IMR-90 (cell line): Measurements from ENCODE around the gene FLCN. TPM values are rescaled to one million over a fixed set of nuclear protein-coding genes. Genes with fewer than 3 reads are reported as not detected.
A peak's percentile ranks its signal among the peaks of the same experiment; 100 is the strongest.

Experiments
- ATAC-seq: fragments of 200-7000 bp; cut with Tn5 transposase; 2 replicates; pipeline ENCODE4 v1.9.1; 2020; ENCODE audit warnings: low read depth, mild to moderate bottlenecking, moderate library complexity
- BruUV-seq: library from RNA; stranded (reverse); fragments of 400-500 nt; replicated peaks from 2 replicates; lab custom pipeline; 2021; lab: Mats Ljungman, UMichigan
- CTCF ChIA-PET: fragments of 300-600 bp; formaldehyde crosslinking; extraction: SDS; loops from one replicate; lab custom pipeline; 2021; ENCODE audit warnings: antibody characterized with exemption; lab: Yijun Ruan, JAX
- POLR2A ChIA-PET: fragments of 300-600 bp; sonication (Branson Sonifier 250); formaldehyde crosslinking; loops from one replicate; lab custom pipeline; 2022; ENCODE audit warnings: antibody characterized with exemption; ENCODE audit not compliant: unreplicated experiment; lab: Charles Lee
- DNase-seq: peaks from one replicate; pipeline ENCODE4 v3.0.0; 2013
- H2AFZ ChIP-seq: replicated peaks from 2 replicates; pipeline ENCODE3; 2013; ENCODE audit warnings: low read length, mild to moderate bottlenecking; ENCODE audit not compliant: poor library complexity
- H2AK5ac ChIP-seq: 2 replicates; pipeline ENCODE4 v1.6.1; 2013; ENCODE audit warnings: low read depth, low read length, inconsistent platforms
- H2AK9ac ChIP-seq: replicated peaks from 2 replicates; pipeline ENCODE3; 2013; ENCODE audit warnings: mild to moderate bottlenecking, low read depth, low read length, moderate library complexity; ENCODE audit not compliant: poor library complexity
- H2BK120ac ChIP-seq: 2 replicates; pipeline ENCODE4 v1.6.1; 2013; ENCODE audit warnings: low read depth, low read length, inconsistent platforms
- H2BK15ac ChIP-seq: 3 replicates; pipeline ENCODE4 v1.6.1; 2013; ENCODE audit warnings: low read depth, low read length, inconsistent platforms
- H2BK20ac ChIP-seq: 2 replicates; pipeline ENCODE4 v1.6.1; 2013; ENCODE audit warnings: low read depth, mild to moderate bottlenecking, inconsistent platforms, low read length, moderate library complexity
- H2BK5ac ChIP-seq: 2 replicates; pipeline ENCODE4 v1.6.1; 2013; ENCODE audit warnings: mild to moderate bottlenecking, low read depth, low read length, inconsistent platforms; ENCODE audit not compliant: poor library complexity, severe bottlenecking
- H3K14ac ChIP-seq: replicated peaks from 2 replicates; pipeline ENCODE4 v1.6.1; 2013; ENCODE audit warnings: low read depth, low read length, inconsistent platforms
- H3K18ac ChIP-seq: 2 replicates; pipeline ENCODE4 v1.6.1; 2013; ENCODE audit warnings: low read depth, low read length, control low read depth
- H3K23ac ChIP-seq: 2 replicates; pipeline ENCODE4 v1.6.1; 2013; ENCODE audit warnings: low read depth, low read length, inconsistent platforms
- H3K27ac ChIP-seq: 2 replicates; pipeline ENCODE4 v1.5.1; 2013; ENCODE audit warnings: mild to moderate bottlenecking, control low read depth, low read length; ENCODE audit not compliant: insufficient read depth
- H3K27me3 ChIP-seq: 2 replicates; pipeline ENCODE4 v1.6.1; 2013; ENCODE audit warnings: low read length; ENCODE audit not compliant: control insufficient read depth, insufficient read depth
- H3K36me3 ChIP-seq: 2 replicates; pipeline ENCODE4 v1.6.1; 2013; ENCODE audit warnings: low read length, mixed read lengths; ENCODE audit not compliant: control insufficient read depth, insufficient read depth
- H3K4ac ChIP-seq: 2 replicates; pipeline ENCODE4 v1.6.1; 2013; ENCODE audit warnings: low read depth, low read length, inconsistent platforms
- H3K4me1 ChIP-seq: 2 replicates; pipeline ENCODE4 v1.6.1; 2013; ENCODE audit warnings: low read length, mixed read lengths; ENCODE audit not compliant: control insufficient read depth, insufficient read depth
- H3K4me2 ChIP-seq: 2 replicates; pipeline ENCODE4 v1.6.1; 2013; ENCODE audit warnings: low read depth, mild to moderate bottlenecking, control low read depth, low read length, moderate library complexity
- H3K4me3 ChIP-seq: 2 replicates; pipeline ENCODE4 v1.5.1; 2013; ENCODE audit warnings: low read depth, mild to moderate bottlenecking, control low read depth, low read length, moderate library complexity; ENCODE audit not compliant: insufficient read depth
- H3K56ac ChIP-seq: 2 replicates; pipeline ENCODE4 v1.6.1; 2013; ENCODE audit warnings: low read length, inconsistent platforms; ENCODE audit not compliant: insufficient read depth; ENCODE audit errors: extremely low read depth
- H3K79me1 ChIP-seq, 2 experiments: 2 replicates each; pipeline ENCODE4 v1.6.1; 2013; ENCODE audit warnings: low read length in 2 of 2, inconsistent platforms in 1 of 2, low read depth in 1 of 2
- H3K9ac ChIP-seq: 2 replicates; pipeline ENCODE4 v1.6.1; 2013; ENCODE audit warnings: low read depth, low read length, control low read depth
- H3K9me1 ChIP-seq: 2 replicates; pipeline ENCODE4 v1.6.1; 2013; ENCODE audit warnings: low read length, inconsistent platforms; ENCODE audit not compliant: insufficient read depth
- H3K9me3 ChIP-seq: 2 replicates; pipeline ENCODE4 v1.6.1; 2013; ENCODE audit warnings: low read length; ENCODE audit not compliant: control insufficient read depth, insufficient read depth
- H4K20me1 ChIP-seq: 2 replicates; pipeline ENCODE4 v1.6.1; 2013; ENCODE audit warnings: low read length, inconsistent platforms; ENCODE audit not compliant: insufficient read depth
- H4K5ac ChIP-seq: 2 replicates; pipeline ENCODE4 v1.6.1; 2013; ENCODE audit warnings: mild to moderate bottlenecking, low read depth, low read length, control low read depth
- H4K8ac ChIP-seq, 2 experiments: 2 replicates each; pipeline ENCODE4 v1.6.1; 2013; ENCODE audit warnings: low read depth in 2 of 2, low read length in 2 of 2, control low read depth in 1 of 2, inconsistent platforms in 1 of 2
- H4K91ac ChIP-seq: 2 replicates; pipeline ENCODE4 v1.6.1; 2013; ENCODE audit warnings: low read depth, low read length, inconsistent platforms; ENCODE audit not compliant: insufficient read depth
- BHLHE40 ChIP-seq: fragments of 150-350 bp; IDR thresholded peaks from 2 replicates; pipeline ENCODE4 v1.6.1; 2016; ENCODE audit warnings: mild to moderate bottlenecking, low read depth, low read length
- CTCF ChIP-seq: conservative IDR thresholded peaks from 2 replicates; pipeline ENCODE4 v1.5.1; 2012; ENCODE audit warnings: mild to moderate bottlenecking, low read depth, low read length, improper control_type of control experiment
- MAZ ChIP-seq: IDR thresholded peaks from 2 replicates; pipeline ENCODE4 v1.6.1; 2012; ENCODE audit warnings: low read depth, mild to moderate bottlenecking, low read length, improper control_type of control experiment, moderate library complexity, borderline replicate concordance
- MXI1 ChIP-seq: IDR thresholded peaks from 2 replicates; pipeline ENCODE4 v1.6.1; 2012; ENCODE audit warnings: low read depth, mild to moderate bottlenecking, low read length, moderate library complexity, borderline replicate concordance
- WGBS, 2 experiments: methylation state at CpG; one replicate each; pipeline versions ENCODE4 v1.1.5 to v1.1.7; 2013; ENCODE audit warnings: missing lambda C conversion rate in 2 of 2; ENCODE audit not compliant: insufficient read length in 1 of 2; ENCODE audit errors: extremely low coverage in 2 of 2; 5-methylcytosine and 5-hydroxymethylcytosine counted together
- dilution Hi-C: fragments of 300-500 bp; cut with HindIII; formaldehyde crosslinking; loops from one replicate; pipeline ENCODE4 v1.14.3; 2018; ENCODE audit warnings: low sequenced_read_pairs; ENCODE audit not compliant: unreplicated experiment
- in situ Hi-C: fragments of 300-500 bp; cut with MboI; formaldehyde crosslinking; loops from 3 replicates; pipeline ENCODE4 v1.14.3; 2019; ENCODE audit warnings: low sequenced_read_pairs, inconsistent platforms, mixed read lengths
- intact Hi-C: fragments of 100-400 bp; cut with micrococcal nuclease; formaldehyde crosslinking; loops from 2 replicates; pipeline ENCODE4 v1.10.0; 2022
- polyA plus RNA-seq, 3 experiments: library from polyadenylated mRNA; depleted of rRNA; stranded (reverse); fragments of >200 nt; gene quantifications; 2 replicates each; pipeline ENCODE4 v1.2.3, GENCODE V29; 2012; ENCODE audit warnings: low replicate concordance in 1 of 3
- total RNA-seq: library from RNA; depleted of rRNA; stranded (reverse); fragments of >200 nt; gene quantifications from 2 replicates; pipeline ENCODE4 v1.2.3, GENCODE V29; 2012
- TF ChIP-seq, protein P1 (sequence below): fragments of 150-350 bp; IDR thresholded peaks from 2 replicates; pipeline ENCODE4 v1.6.1; 2016; ENCODE audit warnings: low read depth, mild to moderate bottlenecking, low read length, moderate library complexity, borderline replicate concordance

Gene FLCN
- total and polyA plus RNA-seq, 2 of the 4 experiments (the other 2 are of a cell fraction) = 16.8 to 24.8 TPM

DNA sequence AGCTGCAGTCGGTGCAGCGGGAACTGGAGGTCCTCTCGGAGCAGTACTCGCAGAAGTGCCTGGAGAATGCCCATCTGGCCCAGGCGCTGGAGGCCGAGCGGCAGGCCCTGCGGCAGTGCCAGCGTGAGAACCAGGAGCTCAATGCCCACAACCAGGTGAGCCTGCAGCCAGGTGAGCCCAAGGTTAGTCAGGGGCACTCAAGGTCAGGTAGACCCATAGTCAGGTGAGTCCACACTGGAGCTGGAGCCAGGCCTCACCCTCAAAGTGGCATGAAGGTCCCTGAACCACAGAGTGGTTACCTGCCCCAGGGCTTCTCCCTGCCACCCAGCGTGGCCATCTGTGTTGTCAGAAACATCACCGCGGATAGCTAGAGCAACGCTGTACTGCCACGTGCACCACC lies 63.0 kb downstream of the FLCN start:
- no peak overlapping the region for H3K4me2 ChIP-seq
- no peaks in the 10 kb centered on the region for H3K27me3 ChIP-seq
- H3K18ac ChIP-seq = no peak overlapping the region
- no TSS peak for BruUV-seq
- intact Hi-C loops = no loop called here
- DNase-seq = no peak
- H3K56ac ChIP-seq = no peak overlapping the region
- no peak overlapping the region for H3K9ac ChIP-seq
- H2AFZ ChIP-seq = peak overlapping the region; percentile 7
- no peak overlapping the region for H4K8ac ChIP-seq
- H3K4me1 ChIP-seq = no peaks in the 10 kb centered on the region
- H3K4ac ChIP-seq = no peak overlapping the region
- H3K9me1 ChIP-seq = peaks cover 7% of the 10 kb centered on the region; the same call in 1 of the 2 replicates
- ATAC-seq = no peak
- ChIA-PET CTCF (no interaction called here), POLR2A (no interaction called here)
- no peak overlapping the region for H3K27ac ChIP-seq
- H2BK5ac ChIP-seq = no peak overlapping the region
- peaks cover 3 to 29% of the 10 kb centered on the region in 2 experiments; a peak in 3 of 4 replicates for H3K79me1 ChIP-seq
- H2AK5ac ChIP-seq = no peak overlapping the region
- in situ Hi-C loops = no loop called here
- no peak overlapping the region for H2AK9ac ChIP-seq
- no peak for TF ChIP-seq MAZ
- no peak for TF ChIP-seq MXI1
- no peak for TF ChIP-seq CTCF
- no peak for TF ChIP-seq BHLHE40
- TF ChIP-seq, protein P1, sequence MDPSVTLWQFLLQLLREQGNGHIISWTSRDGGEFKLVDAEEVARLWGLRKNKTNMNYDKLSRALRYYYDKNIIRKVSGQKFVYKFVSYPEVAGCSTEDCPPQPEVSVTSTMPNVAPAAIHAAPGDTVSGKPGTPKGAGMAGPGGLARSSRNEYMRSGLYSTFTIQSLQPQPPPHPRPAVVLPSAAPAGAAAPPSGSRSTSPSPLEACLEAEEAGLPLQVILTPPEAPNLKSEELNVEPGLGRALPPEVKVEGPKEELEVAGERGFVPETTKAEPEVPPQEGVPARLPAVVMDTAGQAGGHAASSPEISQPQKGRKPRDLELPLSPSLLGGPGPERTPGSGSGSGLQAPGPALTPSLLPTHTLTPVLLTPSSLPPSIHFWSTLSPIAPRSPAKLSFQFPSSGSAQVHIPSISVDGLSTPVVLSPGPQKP = no peak
- H2BK20ac ChIP-seq = no peak overlapping the region
- H3K9me3 ChIP-seq = no peaks in the 10 kb centered on the region
- dilution Hi-C loops = no loop called here
- H4K91ac ChIP-seq = no peak overlapping the region
- no peak overlapping the region for H2BK15ac ChIP-seq
- no peak overlapping the region for H3K14ac ChIP-seq
- 97% methylated on average over 11 of the region's 14 CpGs; no CpG with 5 or more reads in 1 of the 2 experiments for WGBS, 2 experiments
- no peak overlapping the region for H2BK120ac ChIP-seq
- no peak overlapping the region for H3K23ac ChIP-seq
- H3K4me3 ChIP-seq = no peak overlapping the region
- no peaks in the 10 kb centered on the region for H4K20me1 ChIP-seq
- H4K5ac ChIP-seq = no peak overlapping the region
- peaks cover 73% of the 10 kb centered on the region for H3K36me3 ChIP-seq
